Body of pancreas (tissue), 4 donors: ENCODE measurements around the gene MSH4.

Source experiments
- CTCF ChIP-seq, 7 experiments: fragments of 450-650 bp in 4 of 7; fragments of 200-600 bp in 3 of 7; sonication (generic) in 3 of 7; IDR thresholded peaks; one replicate each; pipeline ENCODE4 v1.5.1; 2016 to 2019; ENCODE audit warnings: antibody characterized with exemption in 7 of 7
- POLR2A ChIP-seq, 3 donors: fragments of 450-650 bp; IDR thresholded peaks; one replicate each; pipeline ENCODE4 v1.6.1; 2016; ENCODE audit warnings: antibody characterized with exemption in 3 of 3, mild to moderate bottlenecking in 2 of 3

DNA sequence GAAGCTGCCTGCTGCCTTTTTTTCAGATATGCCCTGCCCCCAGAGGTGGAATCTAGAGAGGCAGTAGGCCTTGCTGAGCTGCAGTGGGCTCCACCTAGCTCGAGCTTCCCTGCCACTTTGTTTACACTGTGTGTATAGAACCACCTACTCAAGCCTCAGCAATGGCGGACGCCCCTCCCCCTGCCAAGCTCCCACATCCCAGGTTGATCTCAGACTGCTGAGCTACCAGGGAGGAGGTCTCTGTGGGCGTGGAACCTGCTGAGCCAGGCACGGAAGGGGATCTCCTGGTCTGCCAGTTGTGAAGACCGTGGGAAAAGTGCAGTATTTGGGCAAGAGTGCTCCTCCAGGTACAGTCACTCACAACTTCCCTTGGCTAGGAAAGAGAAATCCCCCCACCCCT is 65.1 kb downstream of the MSH4 start:
- TF ChIP-seq POLR2A (IDR thresholded peaks at IDR 0.05) (no peak), CTCF (IDR thresholded peaks at IDR 0.05) (no peak)
